ENCODE results near the gene TNNT2. TPM values are rescaled to one million over a fixed set of nuclear protein-coding genes. Genes with fewer than 3 reads are reported as not detected.

The TNNT2 gene
- total RNA-seq, 1 donor from 2014 or later: 1.9 TPM

GRCh38 chr1:201360901-201361651, 16.4 kb downstream of the TNNT2 start:
- H3K4me3 Mint-ChIP-seq (ENCODE audit: low read depth): no peak overlapping the region
- no peaks in the 10 kb centered on the region for H3K36me3 Mint-ChIP-seq (ENCODE audit: insufficient read depth)
- H3K27me3 Mint-ChIP-seq: peaks cover 25% of the 10 kb centered on the region
- no peak for DNase-seq (ENCODE audit: low spot score, unreplicated experiment)
- TF ChIP-seq CTCF (IDR thresholded peaks at IDR 0.05; ENCODE audit: unreplicated experiment): no peak
- no peaks in the 10 kb centered on the region for H3K9me3 Mint-ChIP-seq (ENCODE audit: low read depth)
- H3K27ac Mint-ChIP-seq: no peak overlapping the region
- H3K4me1 Mint-ChIP-seq (ENCODE audit: low read depth): peaks cover 4% of the 10 kb centered on the region

GRCh38 chr1:201360486-201360885, 17.0 kb downstream of the TNNT2 start:
- Mint-ChIP-seq H3K4me3 (ENCODE audit: low read depth) (no peak overlapping the region), H3K27me3 (peaks cover 25% of the 10 kb centered on the region), H3K4me1 (ENCODE audit: low read depth) (peaks cover 4% of the 10 kb centered on the region), H3K27ac (no peak overlapping the region), H3K36me3 (ENCODE audit: insufficient read depth) (no peaks in the 10 kb centered on the region), H3K9me3 (ENCODE audit: low read depth) (no peaks in the 10 kb centered on the region)
- DNase-seq (ENCODE audit: low spot score, unreplicated experiment): no peak
- no peak for TF ChIP-seq CTCF (IDR thresholded peaks at IDR 0.05; ENCODE audit: unreplicated experiment)

- Mint-ChIP-seq H3K4me1 (ENCODE audit: low read depth) (peaks cover 4% of the 10 kb centered on the region), H3K27me3 (peaks cover 28% of the 10 kb centered on the region), H3K27ac (no peak overlapping the region), H3K36me3 (ENCODE audit: insufficient read depth) (no peaks in the 10 kb centered on the region), H3K4me3 (ENCODE audit: low read depth) (no peak overlapping the region), H3K9me3 (ENCODE audit: low read depth) (no peaks in the 10 kb centered on the region)
- no peak for DNase-seq (ENCODE audit: low spot score, unreplicated experiment)
- no peak for TF ChIP-seq CTCF (IDR thresholded peaks at IDR 0.05; ENCODE audit: unreplicated experiment)
Measured at GRCh38 chr1:201359873-201360210, 17.6 kb downstream of the TNNT2 start.

GRCh38 chr1:201359031-201359872, 18.2 kb downstream of the TNNT2 start:
- Mint-ChIP-seq H3K9me3 (ENCODE audit: low read depth) (no peaks in the 10 kb centered on the region), H3K36me3 (ENCODE audit: insufficient read depth) (no peaks in the 10 kb centered on the region), H3K4me3 (ENCODE audit: low read depth) (no peak overlapping the region), H3K27me3 (peaks cover 28% of the 10 kb centered on the region), H3K27ac (no peak overlapping the region), H3K4me1 (ENCODE audit: low read depth) (peaks cover 4% of the 10 kb centered on the region)
- TF ChIP-seq CTCF (IDR thresholded peaks at IDR 0.05; ENCODE audit: unreplicated experiment): no peak
- no peak for DNase-seq (ENCODE audit: low spot score, unreplicated experiment)

- no peak overlapping the region for H3K4me3 Mint-ChIP-seq (ENCODE audit: low read depth)
- no peaks in the 10 kb centered on the region for H3K9me3 Mint-ChIP-seq (ENCODE audit: low read depth)
- peaks cover 30% of the 10 kb centered on the region for H3K27me3 Mint-ChIP-seq
- DNase-seq (ENCODE audit: low spot score, unreplicated experiment): no peak
- H3K36me3 Mint-ChIP-seq (ENCODE audit: insufficient read depth): no peaks in the 10 kb centered on the region
- peaks cover 4% of the 10 kb centered on the region for H3K4me1 Mint-ChIP-seq (ENCODE audit: low read depth)
- no peak for TF ChIP-seq CTCF (IDR thresholded peaks at IDR 0.05; ENCODE audit: unreplicated experiment)
- H3K27ac Mint-ChIP-seq: no peak overlapping the region
Measured at GRCh38 chr1:201358596-201358995, 18.9 kb downstream of the TNNT2 start.

Data from progenitor cell of endocrine pancreas (in vitro differentiated cells).